ENCODE data around the gene COQ6.
"Not testable (repeated sequence)": the region's sequence is repeated elsewhere in the genome, so short reads cannot be mapped to it uniquely, and the experiment has no call there.

Gene COQ6

GRCh38 chr14:73977896-73978295, 27.8 kb downstream of the COQ6 start:
- DNase-seq (ENCODE audit: low read depth in 1 of 2, low spot score in 1 of 2) = no peak

GRCh38 chr14:73988065-73988464, 38.0 kb downstream of the COQ6 start:
- no peak for DNase-seq (ENCODE audit: low read depth in 1 of 2, low spot score in 1 of 2)

- DNase-seq (ENCODE audit: low read depth in 1 of 2, low spot score in 1 of 2) = not testable (repeated sequence)
These were observed 38.6 kb downstream of the COQ6 start for GRCh38 chr14:73988656-73989055.

GRCh38 chr14:73991092-73991491, 41.0 kb downstream of the COQ6 start:
- no peak for DNase-seq (ENCODE audit: low read depth in 1 of 2, low spot score in 1 of 2)

GRCh38 chr14:73994926-73995325, 44.8 kb downstream of the COQ6 start:
- not testable (repeated sequence) for DNase-seq (ENCODE audit: low read depth in 1 of 2, low spot score in 1 of 2)

GRCh38 chr14:73995977-73996378, 45.9 kb downstream of the COQ6 start:
- no peak for DNase-seq (ENCODE audit: low read depth in 1 of 2, low spot score in 1 of 2)

GRCh38 chr14:73996731-73997107, 46.6 kb downstream of the COQ6 start:
- DNase-seq (ENCODE audit: low read depth in 1 of 2, low spot score in 1 of 2) = no peak

- no peak for DNase-seq (ENCODE audit: low read depth in 1 of 2, low spot score in 1 of 2)
These were observed 47.2 kb downstream of the COQ6 start for GRCh38 chr14:73997108-73997943.

GRCh38 chr14:73997944-73998447, 47.9 kb downstream of the COQ6 start:
- DNase-seq (ENCODE audit: low read depth in 1 of 2, low spot score in 1 of 2) = no peak

GRCh38 chr14:73998726-73999125, 48.6 kb downstream of the COQ6 start:
- no peak for DNase-seq (ENCODE audit: low read depth in 1 of 2, low spot score in 1 of 2)

GRCh38 chr14:74005664-74006063, 55.6 kb downstream of the COQ6 start:
- not testable (repeated sequence) for DNase-seq (ENCODE audit: low read depth in 1 of 2, low spot score in 1 of 2)

- no peak for DNase-seq (ENCODE audit: low read depth in 1 of 2, low spot score in 1 of 2)
These were observed 58.9 kb downstream of the COQ6 start for GRCh38 chr14:74008843-74009499.

Measured in activated T-helper 1 cell treated with anti-CD3 and anti-CD28 coated beads, Interleukin-2, amount 50 U/mL, for 16 hours (primary cell).